ENCODE data around the gene ATAD2B.
A peak's percentile ranks its signal among the peaks of the same experiment; 100 is the strongest.
"Not testable (repeated sequence)": the region's sequence is repeated elsewhere in the genome, so short reads cannot be mapped to it uniquely, and the experiment has no call there.

Gene ATAD2B

DNA sequence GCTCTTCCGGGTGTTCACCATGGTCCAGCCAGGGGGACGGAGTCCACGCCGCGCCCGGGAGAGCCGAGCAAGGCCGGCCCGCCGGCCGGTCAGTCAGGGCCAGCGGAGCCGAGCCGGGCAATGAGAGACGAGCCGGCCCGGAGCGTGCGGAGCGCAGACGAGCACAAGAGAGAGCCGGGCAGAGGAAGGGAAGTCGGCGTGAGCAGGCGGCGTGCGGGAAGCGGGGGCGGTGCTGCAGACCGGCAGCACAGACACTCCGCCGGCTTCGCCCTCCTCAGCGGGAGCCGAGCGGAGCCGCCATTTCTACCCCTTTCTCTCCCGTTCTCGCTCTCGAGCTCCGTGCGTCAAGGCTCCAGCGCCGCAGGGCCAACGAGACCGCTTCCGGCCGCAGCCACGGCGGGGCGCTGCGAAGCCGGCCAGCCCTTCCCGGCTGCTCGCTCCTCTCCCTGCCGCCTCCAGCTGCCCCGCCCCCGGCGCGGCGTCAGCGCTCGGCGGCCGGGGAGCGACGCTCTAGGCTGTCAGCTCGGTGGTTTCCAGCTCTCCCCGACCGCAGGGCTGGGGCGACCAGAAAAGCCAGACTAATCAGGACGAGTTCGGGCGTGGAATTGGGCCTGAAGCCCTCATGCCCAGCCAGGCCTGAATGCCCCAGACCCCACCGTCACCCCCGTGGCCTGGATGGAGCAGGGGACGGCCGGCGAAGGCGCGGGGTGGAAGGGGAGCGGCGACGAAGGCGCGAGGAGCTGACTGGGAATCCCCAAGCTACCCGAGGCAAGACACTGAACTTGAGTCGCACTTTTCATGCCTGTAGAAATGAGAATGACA is at the start of gene ATAD2B:
TSS of gene ATAD2B (minus strand) at position 374 of the 822 bp plus-strand sequence. CDS start at position 21, 353 bp downstream.
- DNase-seq (ENCODE audit: low read depth in 2 of 2), result peak; percentile 86 to 89

DNA sequence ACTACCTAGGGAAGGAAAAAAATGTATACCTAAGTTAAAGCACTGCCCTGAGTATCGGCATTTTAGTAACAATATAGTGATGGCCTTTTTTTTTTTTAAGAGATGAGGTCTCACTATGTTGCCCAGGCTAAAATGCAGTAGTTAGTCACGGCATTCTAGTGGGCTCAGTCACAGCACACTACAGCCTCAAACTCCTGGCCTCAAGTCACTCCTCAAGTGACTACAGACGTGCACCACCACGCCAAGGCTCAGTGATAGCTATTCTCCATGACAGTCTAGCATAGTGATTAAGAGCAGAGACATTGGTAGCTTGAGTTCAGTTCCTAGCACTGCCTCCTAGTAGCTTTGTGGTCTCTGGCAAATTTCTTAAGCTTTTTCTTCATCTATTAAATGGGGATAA is 40.9 kb upstream of the ATAD2B start:
- DNase-seq (ENCODE audit: low read depth in 2 of 2), result no peak

DNA sequence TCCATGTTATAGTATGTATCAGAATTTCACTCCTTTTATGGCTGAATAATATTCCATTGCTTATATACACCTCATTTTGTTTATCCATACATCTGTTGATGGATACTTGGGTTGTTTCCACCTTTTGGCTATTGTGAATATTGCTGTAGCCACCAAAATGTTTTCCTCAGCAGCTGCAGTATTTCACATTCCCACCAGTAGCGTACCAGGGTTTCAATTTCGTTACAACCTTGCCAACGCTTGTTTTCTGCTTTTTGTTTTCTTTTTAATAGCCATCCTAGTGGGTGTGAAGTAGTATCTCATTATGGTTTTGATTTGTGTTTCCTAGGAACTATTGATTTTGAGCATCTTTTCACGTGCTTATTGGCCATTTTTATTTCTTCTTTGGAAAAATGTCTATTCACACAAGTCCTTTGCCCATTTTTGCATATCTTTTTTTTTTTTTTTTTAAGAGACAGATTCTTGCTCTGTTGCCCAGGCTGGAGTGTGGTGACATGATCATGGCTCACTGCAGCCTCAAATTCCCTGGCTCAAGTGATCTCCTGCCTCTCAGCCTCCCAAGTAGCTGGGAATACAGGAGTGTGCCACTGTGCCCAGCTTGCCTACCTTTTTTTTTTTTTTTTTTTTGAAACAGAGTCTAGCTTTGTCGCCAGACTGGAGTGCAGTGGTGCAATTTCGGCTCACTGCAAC is 27.5 kb upstream of the ATAD2B start:
- no peak for DNase-seq (ENCODE audit: low read depth in 2 of 2)

DNA sequence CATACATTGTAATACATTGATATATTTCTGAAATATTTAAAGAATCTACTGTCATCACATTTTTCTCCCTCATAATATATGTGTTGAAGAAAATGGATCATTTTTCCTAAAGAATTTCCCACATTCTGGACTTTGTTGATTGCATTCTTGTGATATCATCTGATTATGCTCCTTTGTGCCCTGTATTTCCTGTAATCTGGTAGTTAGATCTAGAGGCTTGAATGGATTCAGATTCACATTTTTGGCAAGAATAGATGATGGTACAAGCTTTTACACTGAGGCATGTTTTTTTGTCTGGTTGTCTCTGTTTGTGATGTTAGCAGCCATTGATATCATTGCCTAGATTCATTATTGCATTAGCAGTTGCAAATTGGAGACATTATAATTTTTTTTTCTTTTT is 26.7 kb upstream of the ATAD2B start:
- no peak for DNase-seq (ENCODE audit: low read depth in 2 of 2)

DNA sequence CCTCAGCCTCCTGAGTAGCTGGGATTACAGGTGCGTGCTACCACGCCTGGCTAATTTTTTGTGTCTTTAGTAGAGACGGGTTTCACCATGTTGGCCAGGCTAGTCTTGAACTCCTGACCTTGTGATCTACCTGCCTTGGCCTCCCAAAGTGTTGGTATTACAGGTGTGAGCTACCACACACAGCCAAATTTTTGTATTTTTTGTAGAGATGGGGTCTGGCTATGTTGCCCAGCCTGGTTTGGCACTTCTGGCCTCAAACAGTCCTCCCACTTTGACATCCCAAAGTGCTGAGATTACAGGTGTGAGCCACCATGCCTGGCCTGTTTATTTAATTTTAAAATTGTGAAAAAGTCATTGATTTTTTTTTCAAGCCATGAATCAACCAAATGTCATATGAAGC is 25.6 kb upstream of the ATAD2B start:
- DNase-seq (ENCODE audit: low read depth in 2 of 2), result not testable (repeated sequence)

DNA sequence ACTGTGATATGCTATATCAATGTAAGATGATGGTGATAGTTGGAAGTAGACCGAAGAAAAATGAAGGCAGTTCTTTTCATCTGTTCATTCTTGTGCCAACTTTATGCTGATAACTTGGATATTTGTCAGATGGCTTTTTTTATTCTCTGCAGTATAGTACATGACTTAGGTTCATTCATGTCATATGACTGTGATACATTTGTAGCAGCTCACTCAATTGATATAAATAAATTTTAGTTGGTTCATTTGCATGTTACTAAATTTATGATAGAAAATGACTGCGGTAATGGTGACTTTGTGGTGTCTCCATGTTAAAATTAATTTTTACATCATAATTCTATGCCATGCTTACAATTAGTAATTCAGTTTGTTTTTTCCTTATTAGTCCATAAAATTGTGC is 20.4 kb upstream of the ATAD2B start:
- no peak for DNase-seq (ENCODE audit: low read depth in 2 of 2)

DNA sequence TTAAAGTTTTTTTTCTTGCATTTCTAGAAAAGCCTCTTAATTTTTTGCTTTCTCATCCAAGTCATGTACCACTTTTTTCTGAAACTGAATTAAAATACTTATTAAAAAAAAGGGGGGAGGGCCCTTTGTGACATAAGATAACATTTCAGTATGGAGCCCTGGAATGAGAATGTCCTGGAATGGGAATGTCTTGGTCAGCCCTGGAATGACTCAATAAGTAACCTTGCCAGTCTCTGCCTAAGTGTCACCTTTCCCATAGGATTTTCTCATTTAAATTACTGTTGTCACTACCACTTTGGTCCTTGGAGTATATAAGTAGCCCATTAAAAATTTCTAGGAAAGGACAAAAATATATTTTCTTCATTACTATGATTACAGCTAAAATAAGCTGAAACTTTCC is 18.1 kb upstream of the ATAD2B start:
- no peak for DNase-seq (ENCODE audit: low read depth in 2 of 2)

DNA sequence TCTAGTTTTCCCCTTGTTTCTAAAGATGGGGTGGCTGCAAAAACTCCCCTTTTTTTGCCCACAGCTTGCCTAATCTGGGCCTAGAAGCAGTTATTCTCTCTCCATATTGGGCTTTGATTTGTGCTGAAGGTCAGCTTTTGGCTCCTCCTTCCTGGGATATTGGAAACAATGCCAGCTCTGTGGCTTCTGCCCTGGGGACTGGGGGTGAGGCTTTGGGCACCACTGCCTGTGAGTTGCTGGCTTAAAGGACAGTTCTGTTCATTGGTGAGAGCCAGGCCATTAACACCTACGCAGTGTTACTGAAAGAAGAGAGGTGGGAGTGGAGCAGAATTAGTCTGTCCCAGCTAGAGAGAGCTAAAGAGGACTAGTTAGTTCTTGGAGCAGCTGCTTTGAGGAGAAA is 17.6 kb upstream of the ATAD2B start:
- no peak for DNase-seq (ENCODE audit: low read depth in 2 of 2)

DNA sequence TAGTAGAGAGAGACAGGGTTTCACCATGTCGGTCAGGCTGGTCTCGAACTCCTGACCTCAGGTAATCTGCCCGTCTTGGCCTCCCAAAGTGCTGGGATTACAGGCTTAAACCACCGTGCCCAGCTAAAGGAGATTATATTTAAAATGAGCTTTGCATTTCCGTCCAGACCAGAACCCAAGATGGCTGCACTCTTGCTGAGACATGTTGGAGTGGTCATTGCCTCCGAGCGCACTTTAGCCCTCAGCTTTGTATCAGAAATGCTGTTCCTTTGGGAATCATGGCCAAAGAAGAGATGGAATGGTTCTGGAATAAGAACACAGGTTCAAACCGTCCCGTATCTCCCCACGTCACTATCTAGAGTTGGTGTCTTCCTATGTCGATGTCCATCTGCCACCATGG is 16.7 kb upstream of the ATAD2B start:
- no peak for DNase-seq (ENCODE audit: low read depth in 2 of 2)

DNA sequence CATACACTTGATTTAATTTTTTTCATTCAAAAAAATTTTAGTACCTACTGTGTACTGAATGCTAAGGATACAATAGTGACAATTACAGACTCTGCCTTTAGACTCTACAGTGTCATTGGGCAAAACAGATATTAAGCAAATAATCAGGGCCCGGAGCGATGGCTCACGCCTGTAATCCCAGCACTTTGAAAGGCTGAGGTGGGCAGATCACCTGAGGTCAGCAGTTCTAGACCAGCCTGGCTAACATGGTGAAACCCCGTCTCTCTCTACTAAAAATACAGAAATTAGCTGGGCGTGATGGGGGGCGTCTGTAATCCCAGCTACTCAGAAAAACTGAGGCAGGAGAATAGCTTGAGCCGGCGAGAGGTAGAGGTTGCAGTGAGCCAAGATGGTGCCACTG is 14.7 kb upstream of the ATAD2B start:
- no peak for DNase-seq (ENCODE audit: low read depth in 2 of 2)

DNA sequence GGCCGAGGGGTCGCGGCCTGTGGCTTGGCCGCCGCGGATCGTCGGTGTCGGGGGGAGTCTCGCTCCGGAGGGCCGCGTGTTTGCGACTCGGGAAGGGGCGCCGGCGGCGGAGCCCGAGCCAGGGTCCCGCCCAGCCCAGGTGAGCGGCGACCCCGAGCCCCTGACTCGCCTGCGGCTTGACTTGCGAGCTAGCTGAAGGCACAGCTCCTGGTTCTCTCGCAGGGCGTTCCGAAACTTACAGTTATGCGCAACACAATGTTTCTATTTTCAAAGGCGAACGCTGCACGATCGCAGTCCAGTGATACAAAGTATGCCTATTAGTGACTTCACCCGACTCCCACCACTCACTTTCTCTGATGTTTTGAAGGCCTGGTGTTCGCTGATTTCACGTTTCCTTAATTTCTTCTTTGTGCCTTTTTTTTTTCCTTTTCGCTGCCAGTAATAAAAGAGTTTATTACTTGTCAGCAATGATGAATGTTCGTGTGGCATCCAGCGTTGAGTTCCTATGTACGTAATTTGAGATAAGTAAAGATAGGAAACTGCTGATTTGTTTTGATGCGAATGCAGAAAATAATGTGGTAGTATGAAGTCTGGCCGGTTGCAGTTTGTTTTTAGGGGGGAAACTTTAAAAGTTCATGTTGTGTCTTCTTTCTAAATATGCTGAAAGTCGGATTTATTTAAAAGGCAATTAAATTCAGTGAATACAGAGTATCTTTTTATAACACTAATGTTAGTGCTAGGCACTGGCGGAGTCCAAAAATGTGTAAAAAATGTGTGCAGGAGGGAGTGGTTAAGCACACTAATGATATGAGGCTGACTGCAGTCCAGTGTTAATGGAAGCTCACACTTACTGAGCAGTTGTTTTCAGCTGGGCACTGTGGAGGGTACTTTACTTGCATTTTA is 14.0 kb upstream of the ATAD2B start:
- no peak for DNase-seq (ENCODE audit: low read depth in 2 of 2)

DNA sequence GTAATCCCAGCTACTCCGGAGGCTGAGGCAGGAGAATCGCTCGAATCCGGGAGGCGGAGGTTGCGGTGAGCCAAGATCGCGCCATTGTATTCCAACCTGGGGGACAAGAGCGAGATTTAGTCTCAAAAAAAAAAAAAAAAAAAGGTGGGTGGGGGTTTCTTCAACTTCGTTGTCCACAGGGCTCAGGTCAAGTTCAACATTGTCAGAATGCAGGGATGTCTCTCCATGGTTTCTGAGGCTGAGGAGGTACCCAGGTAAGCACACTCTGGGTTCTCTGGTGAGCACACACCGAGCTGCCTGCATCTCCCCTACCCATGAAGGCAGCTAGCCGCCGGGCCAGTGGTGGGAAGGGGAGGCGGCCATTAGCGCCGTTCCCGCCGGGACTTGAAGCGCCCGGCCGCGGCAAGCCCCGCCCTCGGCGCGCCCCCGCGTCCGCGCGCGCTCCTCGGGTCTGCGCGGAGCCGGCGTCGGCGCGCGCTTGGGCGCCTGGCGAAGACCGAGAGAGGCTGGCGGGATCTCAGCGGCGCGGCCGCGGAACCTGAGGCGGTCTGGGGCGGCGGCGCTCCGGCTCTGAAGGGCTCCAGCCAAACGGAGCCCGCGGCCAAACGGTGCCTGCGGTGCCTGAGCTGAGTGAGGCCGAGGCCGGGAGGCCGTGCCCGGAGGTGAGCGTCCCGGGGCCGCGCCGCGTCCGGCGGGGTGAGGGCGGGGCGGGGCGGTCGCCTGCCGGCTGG is 13.2 kb upstream of the ATAD2B start, which contains the start of gene UBXN2A:
TSS of gene UBXN2A (plus strand) at position 477 of the 731 bp plus-strand sequence. CDS start 17,852 bp downstream, outside the sequence.
- DNase-seq (ENCODE audit: low read depth in 2 of 2), result peak; percentile 41 to 44

DNA sequence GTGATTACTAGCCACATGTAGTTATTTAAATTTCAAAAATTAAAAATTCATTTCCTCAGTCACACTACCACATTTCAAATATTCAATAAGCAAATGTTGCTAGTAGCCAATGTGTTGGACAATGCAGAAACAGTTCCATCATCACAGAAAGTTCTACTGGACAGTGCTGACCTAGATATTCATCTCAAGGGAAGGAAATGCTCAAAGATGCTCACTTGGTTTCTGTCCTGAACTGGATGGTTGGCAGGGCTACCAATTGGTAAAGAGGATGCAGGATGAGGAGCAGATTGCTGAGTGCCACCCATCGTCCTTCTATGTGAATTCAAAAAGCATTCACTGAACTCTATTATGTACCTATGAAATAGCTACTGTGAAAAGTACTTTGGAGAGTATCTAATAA is 7.3 kb upstream of the ATAD2B start:
- DNase-seq (ENCODE audit: low read depth in 2 of 2), result no peak

DNA sequence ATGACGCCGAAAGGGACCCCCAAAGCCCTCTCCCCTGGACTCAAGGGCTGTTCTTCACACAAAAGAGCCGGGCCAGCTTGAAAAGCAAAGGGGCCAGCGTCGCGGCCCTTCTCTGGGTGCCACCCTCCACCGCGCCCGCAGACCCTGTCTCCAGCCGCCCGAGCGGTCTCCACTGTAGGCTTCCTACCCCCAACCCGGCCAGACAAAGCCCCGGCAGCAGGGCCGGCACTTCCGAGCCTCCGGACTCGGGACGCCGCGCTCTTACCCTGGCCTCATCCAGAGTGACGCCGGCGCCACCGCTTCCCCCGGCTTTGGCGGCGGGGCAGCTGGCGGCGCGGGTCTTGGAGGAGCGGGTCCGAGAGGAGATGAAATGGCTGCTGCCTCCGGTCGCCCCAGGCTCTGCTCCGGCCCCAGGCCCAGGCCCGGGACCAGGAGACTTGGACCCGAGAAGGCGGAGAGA is 603 bp downstream of the ATAD2B start:
- DNase-seq (ENCODE audit: low read depth in 2 of 2), result no peak

DNA sequence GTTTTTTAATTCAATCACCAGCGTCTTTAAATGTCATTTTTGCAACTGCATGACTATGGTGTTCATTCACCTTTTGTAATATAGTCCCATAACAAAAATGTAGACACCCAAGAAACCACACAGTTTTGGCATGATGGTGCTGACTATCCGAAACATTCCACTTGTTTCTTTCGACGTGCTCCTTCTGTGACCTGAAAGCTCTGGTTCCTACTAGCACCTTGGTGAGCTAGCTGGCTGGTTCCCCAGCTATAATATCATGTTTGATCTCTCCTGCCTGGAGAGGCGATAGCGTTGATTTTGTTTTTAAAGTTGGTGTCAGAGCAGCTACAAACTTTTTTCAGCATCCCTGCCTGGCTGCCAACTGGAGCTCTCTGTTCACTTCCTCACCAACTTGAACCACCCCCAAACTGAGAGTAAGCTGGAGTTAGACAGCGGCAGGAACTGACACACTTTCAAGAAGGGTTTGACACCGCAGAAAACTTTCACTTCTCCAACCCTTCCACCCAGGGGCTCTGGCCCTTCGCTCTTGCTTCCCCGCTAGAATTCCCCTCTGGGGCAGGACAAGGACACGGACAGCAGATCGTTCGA is 1.1 kb downstream of the ATAD2B start:
- DNase-seq (ENCODE audit: low read depth in 2 of 2), result peak; percentile 18 to 24

DNA sequence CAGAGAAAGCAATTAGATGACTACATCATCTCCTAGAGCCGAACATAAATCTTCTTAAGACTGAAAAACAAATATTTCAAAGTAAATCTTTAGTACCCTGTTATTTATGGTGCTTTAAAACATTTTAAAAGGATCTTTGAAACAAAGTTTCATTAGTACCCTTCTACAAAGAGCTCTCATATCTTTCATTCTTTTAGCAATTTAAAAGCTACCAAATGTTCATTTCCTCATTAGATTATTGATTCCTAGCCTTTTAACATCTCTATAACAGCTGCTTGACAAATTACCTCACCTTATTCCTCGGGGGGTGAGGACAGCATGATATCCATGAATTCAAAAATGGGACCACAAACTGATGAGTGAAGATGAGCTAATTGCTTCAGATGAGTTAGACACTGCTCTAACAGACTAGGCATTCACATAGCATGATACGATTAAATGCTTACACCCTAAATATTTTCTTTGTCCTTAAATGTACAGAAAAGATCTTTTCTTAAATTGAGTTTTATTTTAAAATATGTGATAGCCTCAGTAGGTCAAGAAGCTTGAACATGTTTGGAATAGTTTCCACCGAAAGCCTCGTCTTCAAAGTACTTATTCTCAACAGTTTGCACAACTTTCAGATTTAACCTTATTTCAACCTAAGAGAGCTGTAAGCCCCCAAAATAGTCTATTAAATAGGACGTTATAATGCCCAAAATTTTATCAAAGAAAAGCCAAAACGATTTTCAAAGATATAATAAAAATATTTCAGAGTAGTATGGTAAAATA is 2.1 kb downstream of the ATAD2B start:
- DNase-seq (ENCODE audit: low read depth in 2 of 2), result no peak

DNA sequence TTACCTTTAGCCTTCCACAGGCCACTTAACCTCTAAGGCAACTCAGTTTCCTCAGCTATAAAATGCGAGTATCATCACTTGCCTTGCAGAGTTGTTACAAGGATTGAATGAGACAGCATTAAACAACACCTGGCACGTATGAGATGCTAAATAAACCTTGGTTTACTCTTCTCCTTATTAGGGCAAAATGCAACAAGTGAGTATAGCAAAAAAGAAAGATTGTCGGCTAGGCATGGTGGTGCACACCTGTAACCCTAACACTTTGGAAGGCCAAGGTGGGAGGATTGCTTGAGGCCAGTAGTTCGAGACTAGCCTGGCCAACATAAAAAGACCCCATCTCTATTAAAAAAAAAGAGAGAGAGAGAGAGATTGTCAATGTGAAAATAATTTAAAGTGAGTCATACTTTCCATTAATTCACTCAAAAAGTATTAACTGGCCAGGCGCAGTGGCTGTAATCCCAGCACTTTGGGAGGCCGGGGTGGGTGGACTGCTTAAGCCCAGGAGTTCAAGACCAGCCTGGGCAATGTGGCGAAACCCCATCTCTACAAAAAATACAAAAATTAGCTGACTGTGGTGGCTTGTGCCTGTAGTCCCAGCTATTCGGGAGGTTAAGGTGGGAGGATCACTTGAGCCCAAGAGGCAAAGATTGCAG is 8.0 kb downstream of the ATAD2B start:
- DNase-seq (ENCODE audit: low read depth in 2 of 2), result no peak

DNA sequence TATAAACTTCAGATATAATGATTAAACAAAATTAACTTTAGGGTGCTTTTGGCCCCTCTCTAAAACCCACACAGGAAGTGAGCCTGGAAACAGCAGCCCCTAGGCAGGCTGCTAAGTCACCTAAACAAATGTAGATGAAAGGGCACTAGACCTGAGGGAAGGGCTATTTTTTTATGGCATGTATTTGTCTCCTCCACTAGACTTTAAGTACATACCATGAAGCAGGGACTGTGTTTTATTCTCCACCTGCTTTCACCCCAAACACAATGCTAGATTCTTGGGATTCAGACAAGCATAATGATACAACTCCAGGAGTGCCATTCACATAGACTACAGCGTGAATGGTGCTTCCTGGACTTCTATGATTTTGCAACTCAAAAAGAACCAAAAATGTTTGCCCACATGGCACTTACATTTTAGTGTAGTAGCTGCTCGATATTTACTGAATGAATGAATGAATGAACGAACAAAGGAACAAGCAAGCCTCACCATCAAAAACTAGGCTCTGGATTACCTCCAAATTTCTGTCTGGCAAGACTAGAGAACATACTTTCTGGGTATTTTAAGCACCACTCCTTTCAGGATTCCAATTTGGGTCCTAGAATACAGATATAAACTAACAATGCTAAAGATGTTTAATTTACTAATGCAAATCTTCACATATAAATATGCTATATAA is 10.1 kb downstream of the ATAD2B start:
- DNase-seq (ENCODE audit: low read depth in 2 of 2), result no peak

DNA sequence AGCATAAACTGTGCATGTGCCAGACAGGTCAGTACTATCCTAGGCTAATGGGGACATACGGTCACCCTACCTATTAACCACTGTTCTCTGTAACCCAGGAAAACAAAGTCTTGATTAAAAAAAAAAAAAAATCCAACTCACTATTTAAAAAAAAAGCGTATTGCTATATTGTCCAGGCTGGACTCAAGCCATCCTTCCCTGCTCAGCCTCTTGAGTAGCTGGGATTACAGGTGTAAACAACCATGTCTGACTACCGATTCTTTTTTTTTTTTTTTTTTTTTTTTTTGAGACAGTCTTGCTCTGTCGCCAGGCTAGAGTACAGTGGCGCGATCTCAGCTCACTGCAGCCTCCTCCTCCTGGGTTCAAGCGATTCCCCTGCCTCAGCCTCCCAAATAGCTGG is 11.6 kb downstream of the ATAD2B start:
- DNase-seq (ENCODE audit: low read depth in 2 of 2), result no peak
